ENCODE measurements around the gene TUBGCP2.
"Not testable (repeated sequence)": the region's sequence is repeated elsewhere in the genome, so short reads cannot be mapped to it uniquely, and the experiment has no call there.

TUBGCP2 gene

DNA sequence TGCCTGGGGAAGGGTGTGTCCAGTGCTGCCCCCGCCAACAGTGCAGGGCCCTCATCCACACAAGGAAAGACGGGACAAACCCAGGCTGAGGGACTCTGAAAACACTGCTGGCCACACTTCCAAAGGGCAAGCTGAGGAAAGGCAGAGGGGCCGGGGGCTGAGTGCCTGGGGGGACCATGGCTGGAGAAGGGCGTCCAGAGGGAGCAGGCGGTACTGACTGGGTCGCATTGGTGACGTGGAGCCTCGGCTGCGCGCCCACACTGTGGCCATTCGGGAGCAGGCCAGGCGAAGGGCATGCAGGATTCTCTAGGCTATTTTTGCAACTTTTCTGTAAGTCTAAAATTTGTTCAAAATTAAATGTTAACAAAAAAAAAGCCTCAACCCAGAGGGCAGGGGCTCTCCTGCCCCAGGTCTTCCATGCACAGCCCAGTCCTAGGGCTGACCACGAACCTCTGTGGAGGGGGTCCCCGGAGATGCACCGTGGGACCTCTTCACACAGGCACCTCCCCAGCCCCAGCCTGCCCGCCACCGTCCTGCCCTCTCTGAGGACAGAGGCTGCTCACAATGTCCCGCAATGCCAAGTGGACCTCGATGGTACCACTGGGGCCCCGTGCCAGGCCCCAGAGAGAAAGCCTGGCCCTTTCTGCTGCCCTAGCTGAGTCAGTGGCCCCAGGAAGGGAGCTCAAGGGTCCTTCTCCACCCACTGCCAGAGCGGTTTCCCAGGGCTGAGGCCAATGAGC is 42.4 kb downstream of the TUBGCP2 start:
- H3K9me3 ChIP-seq (ENCODE audit: insufficient read depth, low read depth, low read length): no peaks in the 10 kb centered on the region
- no peak overlapping the region for H3K9ac ChIP-seq (ENCODE audit: low read depth, low read length)
- no peak overlapping the region for H3K27ac ChIP-seq (ENCODE audit: low read length)
- H3K36me3 ChIP-seq (ENCODE audit: insufficient read depth, low read depth, low read length): no peaks in the 10 kb centered on the region
- H3K27me3 ChIP-seq (ENCODE audit: insufficient read depth, low read length): peaks cover 19% of the 10 kb centered on the region
- no peaks in the 10 kb centered on the region for H3K4me1 ChIP-seq (ENCODE audit: insufficient read depth, low read length)
- H3K4me3 ChIP-seq (ENCODE audit: low read length): no peak overlapping the region

DNA sequence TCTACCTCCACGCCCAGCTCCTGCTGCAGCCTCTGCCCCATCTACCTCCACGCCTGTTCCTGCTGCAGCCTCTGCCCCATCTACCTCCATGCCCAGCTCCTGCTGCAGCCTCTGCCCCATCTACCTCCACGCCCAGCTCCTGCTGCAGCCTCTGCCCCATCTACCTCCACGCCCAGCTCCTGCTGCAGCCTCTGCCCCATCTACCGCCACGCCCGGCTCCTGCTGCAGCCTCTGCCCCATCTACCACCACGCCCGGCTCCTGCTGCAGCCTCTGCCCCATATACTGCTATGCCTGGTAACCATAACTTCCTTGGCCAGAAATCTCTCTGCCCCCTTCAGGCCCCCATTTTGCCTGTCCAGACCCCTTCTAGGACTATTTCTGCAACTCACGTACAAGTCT is 43.6 kb downstream of the TUBGCP2 start:
- H3K27ac ChIP-seq (ENCODE audit: low read length): not testable (repeated sequence)

DNA sequence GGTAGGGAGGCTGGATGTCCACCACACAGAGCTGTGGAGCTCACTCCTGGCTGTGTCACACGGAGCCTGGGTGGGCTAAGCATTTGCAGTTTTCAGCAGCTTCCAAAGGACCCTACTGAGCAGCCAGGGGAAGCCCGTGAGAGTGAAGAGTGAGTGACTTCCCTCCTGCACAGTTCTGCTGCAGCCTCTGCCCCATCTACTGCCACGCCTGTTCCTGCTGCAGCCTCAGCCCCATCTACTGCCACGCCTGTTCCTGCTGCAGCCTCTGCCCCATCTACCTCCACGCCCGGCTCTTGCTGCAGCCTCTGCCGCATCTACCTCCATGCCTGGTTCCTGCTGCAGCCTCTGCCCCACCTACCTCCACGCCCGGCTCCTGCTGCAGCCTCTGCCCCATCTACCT is 44.2 kb downstream of the TUBGCP2 start:
- H3K9me3 ChIP-seq (ENCODE audit: insufficient read depth, low read depth, low read length): no peaks in the 10 kb centered on the region
- H3K27ac ChIP-seq (ENCODE audit: low read length): no peak overlapping the region
- H3K27me3 ChIP-seq (ENCODE audit: insufficient read depth, low read length): peaks cover 28% of the 10 kb centered on the region
- no peaks in the 10 kb centered on the region for H3K4me1 ChIP-seq (ENCODE audit: insufficient read depth, low read length)
- H3K9ac ChIP-seq (ENCODE audit: low read depth, low read length): no peak overlapping the region
- no peaks in the 10 kb centered on the region for H3K36me3 ChIP-seq (ENCODE audit: insufficient read depth, low read depth, low read length)
- H3K4me3 ChIP-seq (ENCODE audit: low read length): no peak overlapping the region

More for the DNA sequence above, 43.6 kb downstream of the TUBGCP2 start:
- H3K36me3 ChIP-seq (ENCODE audit: insufficient read depth, low read depth, low read length); H3K4me3 ChIP-seq (ENCODE audit: low read length); H3K9me3 ChIP-seq (ENCODE audit: insufficient read depth, low read depth, low read length); H3K9ac ChIP-seq (ENCODE audit: low read depth, low read length); H3K4me1 ChIP-seq (ENCODE audit: insufficient read depth, low read length): not testable (repeated sequence)
- peaks cover 23% of the 10 kb centered on the region for H3K27me3 ChIP-seq (ENCODE audit: insufficient read depth, low read length)

DNA sequence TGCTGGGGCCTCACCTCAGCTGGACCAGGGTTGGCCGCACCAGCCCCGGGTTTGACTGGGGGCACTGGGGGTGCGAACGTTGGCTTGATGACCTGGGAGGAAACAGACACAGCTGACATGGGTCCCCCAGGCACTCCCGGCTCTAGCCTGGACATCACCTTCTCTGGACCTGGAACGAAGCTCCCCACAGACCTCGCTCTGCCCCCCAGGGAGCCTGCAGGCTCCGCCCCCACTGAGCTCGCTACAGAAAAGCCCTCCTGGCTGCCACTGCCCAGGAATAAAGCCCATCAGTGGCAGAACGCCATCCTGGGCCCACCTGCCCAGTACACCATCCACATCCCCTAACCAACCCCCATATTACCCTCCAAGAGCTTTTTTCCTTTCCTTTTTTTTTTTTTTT is 45.0 kb downstream of the TUBGCP2 start:
- no peaks in the 10 kb centered on the region for H3K36me3 ChIP-seq (ENCODE audit: insufficient read depth, low read depth, low read length)
- no peak overlapping the region for H3K4me3 ChIP-seq (ENCODE audit: low read length)
- no peaks in the 10 kb centered on the region for H3K9me3 ChIP-seq (ENCODE audit: insufficient read depth, low read depth, low read length)
- no peaks in the 10 kb centered on the region for H3K4me1 ChIP-seq (ENCODE audit: insufficient read depth, low read length)
- peaks cover 28% of the 10 kb centered on the region for H3K27me3 ChIP-seq (ENCODE audit: insufficient read depth, low read length)
- H3K9ac ChIP-seq (ENCODE audit: low read depth, low read length): no peak overlapping the region
- H3K27ac ChIP-seq (ENCODE audit: low read length): no peak overlapping the region

DNA sequence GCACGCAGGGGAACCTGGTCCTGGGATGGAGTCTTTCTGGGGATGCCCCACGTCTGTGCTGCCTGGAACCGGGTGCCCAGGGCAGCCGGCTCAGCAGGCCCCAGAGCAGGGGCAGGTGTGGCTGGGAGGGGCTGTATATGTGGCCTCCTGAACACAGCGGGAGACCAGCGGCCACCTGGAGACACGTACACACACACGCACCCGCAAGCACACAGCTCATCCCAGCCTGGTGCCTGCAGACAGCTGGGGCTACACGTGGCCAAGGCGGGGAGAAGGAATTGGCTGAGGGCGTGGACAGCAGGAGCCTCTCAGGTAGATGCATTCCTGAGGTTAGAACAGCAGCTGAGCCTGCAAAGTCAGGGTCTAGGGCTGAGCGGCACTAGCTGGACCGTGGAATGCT is 46.0 kb downstream of the TUBGCP2 start:
- H3K4me1 ChIP-seq (ENCODE audit: insufficient read depth, low read length): no peaks in the 10 kb centered on the region

DNA sequence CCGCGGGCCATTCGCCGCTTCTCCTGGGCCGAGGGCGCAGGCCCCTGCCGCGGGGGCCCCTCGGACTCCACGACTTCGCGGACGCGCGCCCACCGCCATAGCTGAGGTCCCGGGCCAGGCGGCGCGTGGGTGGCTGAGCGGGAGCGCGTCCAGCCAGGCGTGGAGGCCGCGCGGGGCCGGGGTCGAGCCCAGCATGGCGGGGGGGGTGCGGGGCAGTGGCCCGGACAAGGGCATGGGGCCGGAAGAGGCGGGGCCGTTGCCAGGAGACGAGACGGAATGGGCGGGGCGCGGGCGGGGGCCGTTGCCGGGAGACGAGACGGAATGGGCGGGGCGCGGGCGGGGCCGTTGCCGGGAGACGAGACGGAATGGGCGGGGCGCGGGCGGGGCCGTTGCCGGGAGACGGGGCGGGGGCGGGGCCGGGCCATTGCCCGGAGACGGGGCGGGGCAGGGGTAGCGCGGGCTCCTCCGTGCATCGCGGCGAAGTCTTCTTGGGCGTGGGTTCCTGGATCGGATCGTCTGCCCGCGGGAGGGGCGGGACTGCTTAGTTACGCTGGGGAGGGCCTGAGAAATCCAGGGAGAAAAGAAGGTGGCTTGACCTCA is 46.8 kb downstream of the TUBGCP2 start:
- H3K27me3 ChIP-seq (ENCODE audit: insufficient read depth, low read length): peaks cover 28% of the 10 kb centered on the region
- H3K27ac ChIP-seq (ENCODE audit: low read length): no peak overlapping the region
- no peaks in the 10 kb centered on the region for H3K36me3 ChIP-seq (ENCODE audit: insufficient read depth, low read depth, low read length)
- peak overlapping the region; percentile 48; the same call in 1 of the 2 replicates for H3K9ac ChIP-seq (ENCODE audit: low read depth, low read length)
- no peaks in the 10 kb centered on the region for H3K9me3 ChIP-seq (ENCODE audit: insufficient read depth, low read depth, low read length)
- H3K4me3 ChIP-seq (ENCODE audit: low read length): peak overlapping the region; percentile 66
- H3K4me1 ChIP-seq (ENCODE audit: insufficient read depth, low read length): peaks cover 3% of the 10 kb centered on the region; the same call in 1 of the 2 replicates

More for the DNA sequence above, 46.0 kb downstream of the TUBGCP2 start:
- peaks cover 28% of the 10 kb centered on the region for H3K27me3 ChIP-seq (ENCODE audit: insufficient read depth, low read length)
- no peak overlapping the region for H3K4me3 ChIP-seq (ENCODE audit: low read length)
- H3K36me3 ChIP-seq (ENCODE audit: insufficient read depth, low read depth, low read length): no peaks in the 10 kb centered on the region
- H3K9ac ChIP-seq (ENCODE audit: low read depth, low read length): no peak overlapping the region
- no peak overlapping the region for H3K27ac ChIP-seq (ENCODE audit: low read length)
- H3K9me3 ChIP-seq (ENCODE audit: insufficient read depth, low read depth, low read length): no peaks in the 10 kb centered on the region

DNA sequence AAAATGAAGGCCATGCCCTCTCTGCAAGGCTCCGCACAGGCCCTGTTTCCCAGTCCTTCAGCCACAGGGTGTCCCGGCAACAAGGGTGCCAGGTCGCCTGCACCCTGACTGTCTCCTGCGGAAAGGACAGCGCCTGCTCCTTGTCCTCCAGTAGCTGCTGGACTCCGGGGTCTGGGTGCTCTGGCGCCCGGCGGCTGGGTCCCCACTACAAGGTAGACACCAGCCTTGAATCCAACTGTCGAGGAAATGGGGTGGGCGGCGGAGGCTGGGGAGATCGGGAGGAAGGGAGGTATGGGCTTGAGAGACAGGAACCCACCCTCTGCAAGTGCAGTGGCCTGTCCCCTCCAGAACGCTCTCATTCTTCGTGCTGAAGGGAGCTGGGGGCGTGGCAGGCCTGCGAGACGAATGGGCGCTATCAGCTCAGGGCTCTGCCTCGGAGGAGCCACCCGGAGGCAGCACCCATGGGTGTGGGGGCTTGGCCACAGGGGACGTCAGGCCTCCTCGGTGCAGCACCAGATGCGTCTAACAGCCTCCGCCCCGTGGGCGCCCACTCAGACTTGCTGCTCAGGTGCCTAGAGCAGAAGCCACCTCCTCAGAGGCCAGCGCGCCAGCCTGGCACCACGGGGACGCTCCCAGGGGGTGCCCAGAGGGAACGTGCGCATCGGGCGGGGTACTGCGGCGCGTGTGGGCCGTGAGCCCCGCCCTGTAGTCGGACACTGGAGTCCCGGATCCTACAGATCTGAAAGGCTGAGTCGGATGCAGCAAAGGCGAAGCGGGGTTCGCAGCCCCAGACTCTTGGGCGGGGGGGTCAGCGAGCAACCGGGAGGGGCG is 47.6 kb downstream of the TUBGCP2 start:
- Histone ChIP-seq H3K9me3 (ENCODE audit: insufficient read depth, low read depth, low read length) (no peaks in the 10 kb centered on the region), H3K27ac (ENCODE audit: low read length) (no peak overlapping the region)

DNA sequence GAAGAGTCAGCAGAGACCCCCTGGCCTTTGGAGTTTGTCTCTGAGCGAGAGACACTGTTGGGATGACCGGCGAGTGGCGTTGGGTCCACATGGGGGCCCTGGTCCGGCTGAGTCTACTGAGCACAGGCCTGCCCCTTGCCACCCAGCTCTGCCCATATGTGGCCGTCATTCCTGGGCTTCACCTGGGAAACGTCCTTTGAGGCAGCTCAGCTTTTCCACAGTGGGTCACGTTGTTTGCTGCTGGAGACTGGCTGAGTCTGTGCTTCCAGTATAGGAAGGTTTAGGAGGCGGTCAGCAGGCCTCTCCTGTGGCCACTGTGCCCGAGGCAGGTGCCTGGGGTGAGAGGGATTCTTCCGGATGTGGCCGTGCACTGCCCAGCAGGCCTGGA is 49.1 kb downstream of the TUBGCP2 start:
- Histone ChIP-seq H3K27ac (ENCODE audit: low read length) (no peak overlapping the region), H3K9me3 (ENCODE audit: insufficient read depth, low read depth, low read length) (no peaks in the 10 kb centered on the region), H3K4me1 (ENCODE audit: insufficient read depth, low read length) (peaks cover 3% of the 10 kb centered on the region; the same call in 1 of the 2 replicates), H3K27me3 (ENCODE audit: insufficient read depth, low read length) (peaks cover 28% of the 10 kb centered on the region), H3K4me3 (ENCODE audit: low read length) (no peak overlapping the region), H3K9ac (ENCODE audit: low read depth, low read length) (no peak overlapping the region), H3K36me3 (ENCODE audit: insufficient read depth, low read depth, low read length) (no peaks in the 10 kb centered on the region)

More for the DNA sequence above, 47.6 kb downstream of the TUBGCP2 start:
- Histone ChIP-seq H3K27me3 (ENCODE audit: insufficient read depth, low read length) (peaks cover 28% of the 10 kb centered on the region), H3K36me3 (ENCODE audit: insufficient read depth, low read depth, low read length) (no peaks in the 10 kb centered on the region), H3K9ac (ENCODE audit: low read depth, low read length) (peak overlapping the region; percentile 48; the same call in 1 of the 2 replicates), H3K4me1 (ENCODE audit: insufficient read depth, low read length) (peaks cover 3% of the 10 kb centered on the region; the same call in 1 of the 2 replicates), H3K4me3 (ENCODE audit: low read length) (peak overlapping the region; percentile 66)

DNA sequence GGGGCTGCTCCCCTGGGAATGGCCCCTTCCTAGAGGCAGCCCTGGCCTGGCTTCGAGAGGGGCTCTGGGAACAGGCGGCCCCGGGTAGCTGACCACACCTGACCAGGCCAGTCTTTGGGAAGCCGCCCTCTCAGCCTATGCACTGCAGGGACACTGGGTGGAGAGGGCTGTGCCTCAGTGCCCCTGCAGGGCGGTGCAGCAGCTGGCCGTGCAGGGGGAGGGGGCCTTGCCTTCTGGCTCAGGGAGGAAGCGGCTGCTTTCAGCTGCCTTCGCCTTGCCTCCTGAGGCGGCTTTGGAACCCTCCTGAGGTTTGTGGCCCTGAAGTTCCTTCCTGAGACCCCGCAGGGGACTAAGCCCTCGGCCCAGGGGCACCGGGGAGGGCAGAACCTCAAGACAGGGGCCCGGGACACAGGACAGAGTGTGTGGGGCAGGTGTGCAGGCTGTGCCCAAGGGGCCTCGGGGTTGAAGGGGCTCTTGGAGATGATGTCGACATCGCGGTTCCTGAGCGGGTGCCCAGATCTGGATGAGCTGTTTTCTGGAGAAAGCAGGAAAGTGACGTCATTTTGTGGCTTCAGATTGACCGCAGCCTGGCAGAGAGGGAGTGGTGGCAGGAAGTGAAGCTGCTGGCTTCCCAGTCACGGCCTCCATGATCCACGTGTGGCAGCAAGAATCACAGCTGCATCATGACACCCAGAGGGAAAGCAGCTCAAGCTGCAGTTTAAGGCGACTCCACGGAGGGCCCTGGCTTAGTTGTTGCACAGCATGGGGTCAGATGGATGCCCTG is 49.7 kb downstream of the TUBGCP2 start:
- peaks cover 28% of the 10 kb centered on the region for H3K27me3 ChIP-seq (ENCODE audit: insufficient read depth, low read length)
- H3K27ac ChIP-seq (ENCODE audit: low read length): no peak overlapping the region
- H3K4me1 ChIP-seq (ENCODE audit: insufficient read depth, low read length): peaks cover 3% of the 10 kb centered on the region; the same call in 1 of the 2 replicates
- no peak overlapping the region for H3K9ac ChIP-seq (ENCODE audit: low read depth, low read length)
- no peaks in the 10 kb centered on the region for H3K9me3 ChIP-seq (ENCODE audit: insufficient read depth, low read depth, low read length)
- H3K4me3 ChIP-seq (ENCODE audit: low read length): no peak overlapping the region
- H3K36me3 ChIP-seq (ENCODE audit: insufficient read depth, low read depth, low read length): no peaks in the 10 kb centered on the region

DNA sequence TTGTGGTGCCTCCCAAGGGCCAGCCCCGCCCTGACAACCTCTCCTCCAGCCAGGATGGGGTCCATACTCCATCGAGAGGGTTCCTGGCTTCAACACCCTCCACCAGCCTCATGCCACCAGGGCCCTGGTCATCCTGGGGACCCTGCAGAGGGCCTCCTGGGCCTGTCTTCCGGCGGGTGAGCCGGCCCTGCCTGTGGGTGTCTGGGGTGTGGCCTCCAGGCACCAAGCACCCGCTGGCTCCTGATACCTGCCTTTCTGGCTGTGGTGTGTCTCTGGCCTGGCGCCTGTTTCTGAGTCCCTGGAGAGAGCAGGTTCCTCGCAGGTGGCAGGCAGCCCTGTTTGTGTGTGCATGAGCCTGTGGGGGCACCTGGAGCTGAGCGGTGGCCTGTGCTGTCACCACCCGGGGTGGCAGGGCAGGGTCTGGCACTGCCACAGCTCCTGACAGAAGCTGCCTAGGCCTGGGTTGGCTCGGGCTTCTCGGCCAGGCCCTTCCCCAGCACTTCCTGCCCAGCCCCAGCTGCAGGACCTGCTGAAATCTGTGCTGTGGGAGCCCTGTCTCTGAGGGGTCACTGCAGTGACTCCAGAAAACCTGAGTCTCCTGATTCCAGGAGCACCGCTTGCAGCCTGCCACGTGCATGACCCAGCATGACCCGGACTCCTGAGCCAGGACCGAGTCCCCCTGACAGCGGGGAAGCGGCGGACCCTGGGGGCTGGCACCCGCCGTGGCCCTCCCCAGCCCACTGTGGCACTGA is 50.4 kb downstream of the TUBGCP2 start:
- Histone ChIP-seq H3K9ac (ENCODE audit: low read depth, low read length) (no peak overlapping the region), H3K9me3 (ENCODE audit: insufficient read depth, low read depth, low read length) (no peaks in the 10 kb centered on the region), H3K36me3 (ENCODE audit: insufficient read depth, low read depth, low read length) (no peaks in the 10 kb centered on the region), H3K4me3 (ENCODE audit: low read length) (no peak overlapping the region; the same call in 1 of the 2 replicates), H3K4me1 (ENCODE audit: insufficient read depth, low read length) (peaks cover 3% of the 10 kb centered on the region; the same call in 1 of the 2 replicates), H3K27me3 (ENCODE audit: insufficient read depth, low read length) (peaks cover 22% of the 10 kb centered on the region), H3K27ac (ENCODE audit: low read length) (no peak overlapping the region)
